SK-N-MC (cell line): ENCODE measurements around the gene C2orf80.

ENCODE experiments used
- EZH2 ChIP-seq: fragments of 200-600 bp; sonication (generic); IDR thresholded peaks from one replicate; pipeline ENCODE4 v1.6.1; 2017; ENCODE audit warnings: antibody characterized with exemption
- FOXP2 ChIP-seq: optimal IDR thresholded peaks from 2 replicates; pipeline ENCODE3; 2011; ENCODE audit warnings: mild to moderate bottlenecking, moderate library complexity; ENCODE audit not compliant: insufficient read depth; ENCODE audit errors: extremely low read length, control extremely low read depth
- POLR2AphosphoS5 ChIP-seq: IDR thresholded peaks from 2 replicates; pipeline ENCODE4 v1.6.1; 2012; ENCODE audit warnings: mild to moderate bottlenecking, low read depth, low read length, borderline replicate concordance

GRCh38 chr2:208186893-208187292 is 2.9 kb downstream of the C2orf80 start:
- TF ChIP-seq EZH2 (no peak), POLR2AphosphoS5 (no peak), FOXP2 (no peak)
